GM12892 (cell line): ENCODE data around the gene RHBDL1.

Source experiments
- POLR2A ChIP-seq: IDR thresholded peaks from 2 replicates; pipeline ENCODE4 v1.6.1; 2011; ENCODE audit warnings: low read depth, low read length, control low read depth
- POLR2AphosphoS5 ChIP-seq: IDR thresholded peaks from 2 replicates; pipeline ENCODE4 v1.6.1; 2011; ENCODE audit warnings: low read depth, low read length, control low read depth
- TAF1 ChIP-seq: IDR thresholded peaks from 2 replicates; pipeline ENCODE4 v1.6.1; 2011; ENCODE audit warnings: low read depth, mild to moderate bottlenecking, control low read depth, low read length, borderline replicate concordance

DNA sequence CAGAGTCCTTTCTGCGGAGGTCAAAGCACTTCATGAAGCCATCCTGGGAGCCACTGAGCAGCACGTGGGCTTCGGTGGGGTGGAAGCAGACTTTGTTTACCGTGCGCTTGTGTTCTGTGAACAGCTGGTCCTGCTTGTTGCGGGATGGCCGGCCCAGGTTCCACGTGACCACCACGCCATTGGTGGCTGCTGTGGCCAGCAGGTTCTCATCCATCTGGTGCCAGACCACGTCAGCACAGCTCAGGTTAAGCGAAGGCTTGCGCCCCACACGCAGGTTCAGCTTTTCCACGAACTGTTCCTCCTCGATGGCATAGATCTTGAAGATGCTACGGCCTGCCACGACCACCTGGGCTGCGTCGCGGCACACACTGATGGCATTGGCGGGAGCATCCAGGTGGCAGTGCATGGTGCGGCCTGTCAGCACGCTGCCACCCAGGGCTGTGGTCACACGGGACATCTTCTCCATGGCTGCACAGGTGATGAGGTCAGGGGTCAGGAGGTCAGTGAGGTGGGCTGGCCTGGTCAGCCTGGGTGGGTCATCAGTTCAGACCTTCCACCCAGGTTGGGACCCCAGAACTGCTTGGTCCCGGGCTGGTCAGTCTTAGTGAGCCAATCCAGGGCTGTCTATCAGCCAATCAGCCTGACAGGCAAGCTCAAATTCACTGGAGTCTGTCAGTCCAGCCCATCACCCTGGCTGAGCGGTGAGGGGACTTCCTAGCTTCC is 13.9 kb downstream of the RHBDL1 start:
- no peak for TF ChIP-seq TAF1
- TF ChIP-seq POLR2A = no peak
- TF ChIP-seq POLR2AphosphoS5 = no peak
